Body of pancreas (tissue), 4 donors: ENCODE data around the gene OAF.

Source experiments
- POLR2A ChIP-seq, 3 donors: fragments of 450-650 bp; IDR thresholded peaks; one replicate each; pipeline ENCODE4 v1.6.1; 2016; ENCODE audit warnings: antibody characterized with exemption in 3 of 3, mild to moderate bottlenecking in 2 of 3
- TF ChIP-seq, protein P1 (sequence below), 7 experiments: fragments of 450-650 bp in 4 of 7; fragments of 200-600 bp in 3 of 7; sonication (generic) in 3 of 7; IDR thresholded peaks; one replicate each; pipeline ENCODE4 v1.5.1; 2016 to 2019; ENCODE audit warnings: antibody characterized with exemption in 7 of 7

DNA sequence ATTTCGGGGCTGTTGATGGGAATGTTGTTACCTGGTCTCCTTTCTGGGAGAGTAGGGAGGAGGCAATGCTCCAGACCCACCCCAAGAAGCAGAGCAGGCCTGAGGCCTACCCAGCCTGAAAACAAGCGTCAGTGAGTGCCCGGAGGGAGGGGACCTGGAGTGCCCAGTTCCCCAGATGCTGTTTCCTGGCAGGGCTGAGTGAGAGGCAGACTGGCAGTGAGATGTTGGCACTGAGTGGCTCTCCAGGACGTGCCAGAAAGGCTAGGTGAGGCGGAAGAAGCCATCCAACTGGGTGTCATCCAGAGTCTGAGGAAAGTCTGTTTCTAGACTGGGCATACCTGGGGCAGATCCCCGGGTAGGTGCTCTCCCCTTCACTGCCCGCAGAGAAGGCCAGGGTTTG is 30.4 kb downstream of the OAF start:
- no peak for TF ChIP-seq POLR2A (IDR thresholded peaks at IDR 0.05)
- TF ChIP-seq, protein P1, sequence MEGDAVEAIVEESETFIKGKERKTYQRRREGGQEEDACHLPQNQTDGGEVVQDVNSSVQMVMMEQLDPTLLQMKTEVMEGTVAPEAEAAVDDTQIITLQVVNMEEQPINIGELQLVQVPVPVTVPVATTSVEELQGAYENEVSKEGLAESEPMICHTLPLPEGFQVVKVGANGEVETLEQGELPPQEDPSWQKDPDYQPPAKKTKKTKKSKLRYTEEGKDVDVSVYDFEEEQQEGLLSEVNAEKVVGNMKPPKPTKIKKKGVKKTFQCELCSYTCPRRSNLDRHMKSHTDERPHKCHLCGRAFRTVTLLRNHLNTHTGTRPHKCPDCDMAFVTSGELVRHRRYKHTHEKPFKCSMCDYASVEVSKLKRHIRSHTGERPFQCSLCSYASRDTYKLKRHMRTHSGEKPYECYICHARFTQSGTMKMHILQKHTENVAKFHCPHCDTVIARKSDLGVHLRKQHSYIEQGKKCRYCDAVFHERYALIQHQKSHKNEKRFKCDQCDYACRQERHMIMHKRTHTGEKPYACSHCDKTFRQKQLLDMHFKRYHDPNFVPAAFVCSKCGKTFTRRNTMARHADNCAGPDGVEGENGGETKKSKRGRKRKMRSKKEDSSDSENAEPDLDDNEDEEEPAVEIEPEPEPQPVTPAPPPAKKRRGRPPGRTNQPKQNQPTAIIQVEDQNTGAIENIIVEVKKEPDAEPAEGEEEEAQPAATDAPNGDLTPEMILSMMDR (IDR thresholded peaks at IDR 0.05): no peak
